Measurements from ENCODE around the gene USP3.
A peak's percentile ranks its signal among the peaks of the same experiment; 100 is the strongest.
"Not testable (repeated sequence)": the region's sequence is repeated elsewhere in the genome, so short reads cannot be mapped to it uniquely, and the experiment has no call there.

The USP3 gene

GRCh38 chr15:63475707-63476106 is 28.7 kb upstream of the USP3 start:
- DNase-seq (ENCODE audit: low read depth in 4 of 4, low spot score in 1 of 4) = no peak

- DNase-seq (ENCODE audit: low read depth in 4 of 4, low spot score in 1 of 4) = no peak
These were observed 28.2 kb upstream of the USP3 start for GRCh38 chr15:63476229-63476632.

- no peak for DNase-seq (ENCODE audit: low read depth in 4 of 4, low spot score in 1 of 4)
These were observed 26.1 kb upstream of the USP3 start for GRCh38 chr15:63478243-63478642.

GRCh38 chr15:63480441-63480821 is 24.0 kb upstream of the USP3 start:
- no peak for DNase-seq (ENCODE audit: low read depth in 4 of 4, low spot score in 1 of 4)

- DNase-seq (ENCODE audit: low read depth in 4 of 4, low spot score in 1 of 4) = no peak
These were observed 23.1 kb upstream of the USP3 start for GRCh38 chr15:63481105-63481810.

- DNase-seq (ENCODE audit: low read depth in 4 of 4, low spot score in 1 of 4) = no peak
These were observed 21.5 kb upstream of the USP3 start for GRCh38 chr15:63482874-63483323.

- no peak for DNase-seq (ENCODE audit: low read depth in 4 of 4, low spot score in 1 of 4)
These were observed 20.6 kb upstream of the USP3 start for GRCh38 chr15:63483521-63484371.

- no peak for DNase-seq (ENCODE audit: low read depth in 4 of 4, low spot score in 1 of 4)
These were observed 19.8 kb upstream of the USP3 start for GRCh38 chr15:63484433-63485186.

- peak; percentile 78 to 86 (median 81) for DNase-seq (ENCODE audit: low read depth in 4 of 4, low spot score in 1 of 4)
These were observed 17.2 kb upstream of the USP3 start for GRCh38 chr15:63487076-63487757.

GRCh38 chr15:63487758-63488397 is 16.5 kb upstream of the USP3 start:
- DNase-seq (ENCODE audit: low read depth in 4 of 4, low spot score in 1 of 4) = not testable (repeated sequence)

- DNase-seq (ENCODE audit: low read depth in 4 of 4, low spot score in 1 of 4) = no peak
These were observed 15.9 kb upstream of the USP3 start for GRCh38 chr15:63488398-63488960.

GRCh38 chr15:63489352-63489751 is 15.0 kb upstream of the USP3 start:
- no peak for DNase-seq (ENCODE audit: low read depth in 4 of 4, low spot score in 1 of 4)

- no peak for DNase-seq (ENCODE audit: low read depth in 4 of 4, low spot score in 1 of 4)
These were observed 13.9 kb upstream of the USP3 start for GRCh38 chr15:63490345-63491034.

- no peak for DNase-seq (ENCODE audit: low read depth in 4 of 4, low spot score in 1 of 4)
These were observed 13.1 kb upstream of the USP3 start for GRCh38 chr15:63491116-63491827.

- DNase-seq (ENCODE audit: low read depth in 4 of 4, low spot score in 1 of 4) = no peak
These were observed 12.4 kb upstream of the USP3 start for GRCh38 chr15:63491979-63492378.

- DNase-seq (ENCODE audit: low read depth in 4 of 4, low spot score in 1 of 4) = no peak
These were observed 11.8 kb upstream of the USP3 start for GRCh38 chr15:63492541-63493077.

GRCh38 chr15:63493436-63493835 is 11.0 kb upstream of the USP3 start:
- DNase-seq (ENCODE audit: low read depth in 4 of 4, low spot score in 1 of 4) = no peak

- DNase-seq (ENCODE audit: low read depth in 4 of 4, low spot score in 1 of 4) = no peak
These were observed 10.0 kb upstream of the USP3 start for GRCh38 chr15:63494408-63494807.

- DNase-seq (ENCODE audit: low read depth in 4 of 4, low spot score in 1 of 4) = no peak
These were observed 9.1 kb upstream of the USP3 start for GRCh38 chr15:63495343-63495742.

Measured in stimulated activated CD4-positive, alpha-beta T cell treated with anti-CD3 and anti-CD28 coated beads, Interleukin-1b, Interleukin-23, amount 100 ng/mL, for 24 hours (primary cell).